HG02970 (cell line): ENCODE data around the gene PPT2.

Source experiments
- ATAC-seq: cut with Tn5 transposase; IDR thresholded peaks from one replicate; pipeline ENCODE4 v1.9.1; 2021; ENCODE audit warnings: mild to moderate bottlenecking, moderate library complexity, moderate number of reproducible peaks; ENCODE audit not compliant: unreplicated experiment, low FRiP score

The PPT2 gene

GRCh38 chr6:32151181-32151862 lies 2.6 kb upstream of the PPT2 start:
- no peak for ATAC-seq

GRCh38 chr6:32151863-32152768 lies 1.8 kb upstream of the PPT2 start, which contains the start of gene PRRT1:
Gene PRRT1 (minus strand): TSS chr6:32151939. CDS start chr6:32151827, 112 bp downstream.
- no peak for ATAC-seq

GRCh38 chr6:32152769-32153563 lies 975 bp upstream of the PPT2 start:
- no peak for ATAC-seq

GRCh38 chr6:32154514-32155161 lies 697 bp downstream of the PPT2 start:
- ATAC-seq: no peak

GRCh38 chr6:32156891-32157290 lies 3.0 kb downstream of the PPT2 start:
- no peak for ATAC-seq

GRCh38 chr6:32158052-32158451 lies 4.1 kb downstream of the PPT2 start:
- ATAC-seq: no peak

- ATAC-seq: no peak
Measured at GRCh38 chr6:32163559-32164258, 9.8 kb downstream of the PPT2 start.

GRCh38 chr6:32164295-32164694 lies 10.4 kb downstream of the PPT2 start, which contains the start of gene EGFL8:
Gene EGFL8 (plus strand): TSS chr6:32164595. CDS start chr6:32166166, 1,571 bp downstream.
- ATAC-seq: no peak

GRCh38 chr6:32166411-32167061 lies 12.6 kb downstream of the PPT2 start:
- ATAC-seq: no peak

- no peak for ATAC-seq
Measured at GRCh38 chr6:32167154-32167760, 13.3 kb downstream of the PPT2 start.

- ATAC-seq: no peak
Measured at GRCh38 chr6:32167761-32168262, 13.9 kb downstream of the PPT2 start.

GRCh38 chr6:32168350-32168749 lies 14.4 kb downstream of the PPT2 start:
- ATAC-seq: no peak

GRCh38 chr6:32168807-32169591 lies 15.1 kb downstream of the PPT2 start:
- ATAC-seq: no peak

GRCh38 chr6:32170294-32170693 lies 16.4 kb downstream of the PPT2 start:
- no peak for ATAC-seq

GRCh38 chr6:32171234-32171633 lies 17.3 kb downstream of the PPT2 start:
- no peak for ATAC-seq

- ATAC-seq: no peak
Measured at GRCh38 chr6:32173051-32173727, 19.2 kb downstream of the PPT2 start.

GRCh38 chr6:32174416-32174815 lies 20.5 kb downstream of the PPT2 start:
- ATAC-seq: no peak
